GM06990 (cell line): ENCODE measurements around the gene UBE2U.

Experiments
- DNase-seq: peaks from one replicate; pipeline ENCODE4 v3.0.0-alpha.2; 2011; ENCODE audit not compliant: insufficient read length; ENCODE audit errors: extremely low read depth
- H3K27me3 ChIP-seq: replicated peaks from 2 replicates; pipeline ENCODE4 v1.6.0; 2011; ENCODE audit warnings: low read length; ENCODE audit not compliant: control insufficient read depth, insufficient read depth
- H3K36me3 ChIP-seq: 2 replicates; pipeline ENCODE4 v1.5.1; 2011; ENCODE audit warnings: low read length; ENCODE audit not compliant: control insufficient read depth, insufficient read depth
- H3K4me3 ChIP-seq: replicated peaks from 2 replicates; pipeline ENCODE4 v1.5.1; 2011; ENCODE audit warnings: low read depth, mild to moderate bottlenecking, control low read depth, low read length
- CTCF ChIP-seq: IDR thresholded peaks from 2 replicates; pipeline ENCODE4 v1.5.1; 2011; ENCODE audit warnings: low read length, control low read depth, mild to moderate bottlenecking, inconsistent platforms; ENCODE audit not compliant: insufficient read depth, poor library complexity, severe bottlenecking

UBE2U gene

GRCh38 chr1:64200064-64200463 is 3.4 kb upstream of the UBE2U start:
- no peak for TF ChIP-seq CTCF
- no peak for DNase-seq
- no peaks in the 10 kb centered on the region for H3K36me3 ChIP-seq
- H3K4me3 ChIP-seq, result no peak overlapping the region
- no peaks in the 10 kb centered on the region for H3K27me3 ChIP-seq

GRCh38 chr1:64209221-64209620 is 5.8 kb downstream of the UBE2U start:
- TF ChIP-seq CTCF, result no peak
- Histone ChIP-seq H3K36me3 (no peaks in the 10 kb centered on the region), H3K27me3 (no peaks in the 10 kb centered on the region), H3K4me3 (no peak overlapping the region)
- no peak for DNase-seq

GRCh38 chr1:64212031-64212430 is 8.6 kb downstream of the UBE2U start:
- Histone ChIP-seq H3K27me3 (no peaks in the 10 kb centered on the region; the same call in 1 of the 2 replicates), H3K36me3 (no peaks in the 10 kb centered on the region), H3K4me3 (no peak overlapping the region)
- no peak for TF ChIP-seq CTCF
- DNase-seq, result no peak

GRCh38 chr1:64215576-64215975 is 12.2 kb downstream of the UBE2U start:
- Histone ChIP-seq H3K4me3 (no peak overlapping the region), H3K27me3 (no peaks in the 10 kb centered on the region; the same call in 1 of the 2 replicates), H3K36me3 (no peaks in the 10 kb centered on the region)
- TF ChIP-seq CTCF, result no peak
- DNase-seq, result no peak

- no peak for TF ChIP-seq CTCF
- no peaks in the 10 kb centered on the region for H3K36me3 ChIP-seq
- no peak overlapping the region for H3K4me3 ChIP-seq
- no peak for DNase-seq
- H3K27me3 ChIP-seq, result no peaks in the 10 kb centered on the region; the same call in 1 of the 2 replicates
Measured at GRCh38 chr1:64220241-64220640, 16.8 kb downstream of the UBE2U start.
